GM21390 (cell line): ENCODE results near the gene PPIP5K2.
A peak's percentile ranks its signal among the peaks of the same experiment; 100 is the strongest.

Experiments used
- ATAC-seq: cut with Tn5 transposase; IDR thresholded peaks from one replicate; pipeline ENCODE4 v1.9.1; 2021; ENCODE audit not compliant: unreplicated experiment

The PPIP5K2 gene

DNA sequence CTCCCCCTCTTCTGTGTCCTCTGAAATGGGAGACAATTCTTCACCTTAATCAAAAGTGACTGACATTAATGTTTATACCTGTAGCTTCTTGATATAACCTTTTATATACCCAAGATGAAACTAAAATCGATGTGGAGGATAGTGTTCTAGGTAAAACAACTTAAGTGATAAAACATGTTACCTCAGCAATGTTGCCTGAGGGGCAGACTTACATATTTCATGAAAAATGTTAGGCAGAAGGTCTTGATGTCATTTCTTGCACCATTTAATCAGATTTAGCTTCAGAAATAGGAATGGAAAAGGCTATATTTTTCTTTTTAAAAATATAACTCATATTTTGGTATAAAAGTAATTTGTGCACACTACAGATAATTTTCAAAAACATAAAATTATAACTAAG, 115.8 kb downstream of the PPIP5K2 start:
- no peak for ATAC-seq

DNA sequence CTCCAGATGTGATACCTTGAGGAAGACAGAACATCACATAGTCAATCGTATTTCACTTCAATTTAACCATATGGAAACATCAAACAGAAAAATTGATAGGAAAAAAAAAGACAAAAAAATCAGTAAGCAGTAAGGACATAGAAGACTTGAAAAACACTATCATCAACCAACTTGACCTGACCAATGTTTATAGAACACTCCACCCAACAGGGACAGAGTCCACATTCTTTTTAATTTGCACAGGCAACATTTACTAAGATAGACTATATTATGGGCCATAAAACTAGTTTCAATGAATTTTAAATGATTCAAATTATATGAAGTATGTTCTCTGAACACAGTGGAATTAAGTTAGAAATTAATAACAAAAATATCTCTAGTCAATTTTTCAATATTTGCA, 117.7 kb downstream of the PPIP5K2 start:
- no peak for ATAC-seq

DNA sequence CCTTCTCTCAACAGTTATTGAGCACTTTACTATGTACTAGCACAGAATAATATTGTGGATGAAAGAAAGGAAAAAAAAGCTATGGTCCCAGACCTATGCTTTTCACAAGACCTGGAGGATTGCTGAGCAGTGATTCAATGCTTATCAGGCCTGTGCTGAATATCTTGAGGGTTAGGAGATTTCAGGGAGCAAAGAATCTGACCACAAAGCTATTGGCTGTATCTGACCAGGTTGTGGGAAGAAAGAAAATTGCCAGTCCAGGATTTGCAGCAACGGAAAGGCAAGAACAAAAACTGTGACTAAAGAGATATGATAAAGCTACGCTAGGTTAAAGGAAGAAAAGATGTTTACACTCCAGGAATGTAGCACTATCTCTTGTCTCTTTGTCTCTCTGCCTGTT, 123.6 kb downstream of the PPIP5K2 start:
- no peak for ATAC-seq

DNA sequence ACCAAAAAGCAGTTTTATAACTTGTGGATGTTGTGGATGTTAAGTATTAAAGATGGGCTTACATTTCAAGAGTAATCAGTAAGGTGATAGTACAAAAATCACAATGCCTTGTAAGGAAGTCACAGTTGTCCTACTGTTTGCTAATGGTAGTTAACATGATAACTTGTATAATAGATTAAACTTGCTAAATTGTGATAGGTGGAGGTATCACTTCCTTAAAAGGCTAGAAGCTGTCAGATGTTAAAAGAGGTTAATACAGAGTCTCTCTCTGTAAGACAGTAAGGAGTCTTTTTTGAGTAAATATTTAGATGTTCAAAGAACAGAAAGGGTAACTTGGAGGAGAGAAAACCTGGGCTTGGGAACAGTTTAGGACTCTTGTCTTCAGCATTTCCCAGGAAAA, 124.3 kb downstream of the PPIP5K2 start:
- no peak for ATAC-seq

DNA sequence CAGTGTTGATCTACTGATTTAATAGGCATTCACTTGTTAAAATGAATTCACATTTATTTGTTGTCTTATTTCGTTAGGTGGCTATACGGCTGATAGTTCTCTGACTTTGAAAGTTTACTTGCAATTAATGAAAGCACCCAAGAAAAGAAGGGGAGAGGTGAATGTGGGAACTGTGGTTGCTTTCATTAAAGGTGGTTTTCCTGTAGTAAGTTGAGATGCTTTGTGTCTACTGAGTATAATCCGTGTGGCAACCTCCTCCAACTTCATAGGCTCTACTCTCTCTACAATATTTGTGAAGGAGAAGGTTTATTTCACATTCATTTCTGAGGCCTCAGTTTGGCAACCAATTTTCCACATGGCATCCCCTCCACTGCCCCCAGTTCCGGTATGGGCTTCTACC, 125.7 kb downstream of the PPIP5K2 start:
- no peak for ATAC-seq

DNA sequence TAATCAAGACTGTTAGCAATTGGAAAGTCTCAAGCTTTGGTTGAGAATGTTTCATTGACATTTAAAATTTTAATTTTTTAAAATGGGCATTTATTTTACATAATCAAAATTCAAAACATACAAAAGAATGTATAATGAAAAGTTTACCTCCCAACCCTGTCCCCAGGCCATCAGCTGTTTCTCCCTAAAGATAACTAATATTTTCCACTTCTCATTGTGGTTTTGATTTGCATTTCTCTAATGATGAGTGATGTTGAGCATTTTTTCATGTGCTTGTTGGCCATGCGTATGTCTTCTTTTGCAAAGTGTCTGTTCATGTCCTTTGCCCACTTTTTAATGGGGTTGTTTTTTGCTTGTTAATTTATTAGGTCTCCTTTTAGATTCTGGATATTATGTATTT, 127.0 kb downstream of the PPIP5K2 start:
- no peak for ATAC-seq

DNA sequence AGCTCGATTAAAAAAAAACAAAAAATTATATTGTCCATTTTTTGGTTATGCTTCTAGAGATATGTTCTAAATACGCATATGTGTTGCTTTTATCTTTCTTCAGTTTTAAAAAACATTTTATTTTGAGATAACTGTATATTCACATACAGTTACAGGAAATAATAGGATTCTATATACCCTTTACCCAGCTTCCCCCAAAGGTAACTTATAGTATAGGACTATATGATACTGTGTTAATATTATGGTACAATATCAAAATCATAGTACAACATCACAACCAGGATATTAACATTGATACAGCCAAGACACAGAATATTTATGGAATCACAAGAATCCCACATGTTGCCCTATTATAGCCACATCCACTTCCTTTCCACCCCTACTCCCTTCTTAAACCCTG, 129.0 kb downstream of the PPIP5K2 start:
- no peak for ATAC-seq

DNA sequence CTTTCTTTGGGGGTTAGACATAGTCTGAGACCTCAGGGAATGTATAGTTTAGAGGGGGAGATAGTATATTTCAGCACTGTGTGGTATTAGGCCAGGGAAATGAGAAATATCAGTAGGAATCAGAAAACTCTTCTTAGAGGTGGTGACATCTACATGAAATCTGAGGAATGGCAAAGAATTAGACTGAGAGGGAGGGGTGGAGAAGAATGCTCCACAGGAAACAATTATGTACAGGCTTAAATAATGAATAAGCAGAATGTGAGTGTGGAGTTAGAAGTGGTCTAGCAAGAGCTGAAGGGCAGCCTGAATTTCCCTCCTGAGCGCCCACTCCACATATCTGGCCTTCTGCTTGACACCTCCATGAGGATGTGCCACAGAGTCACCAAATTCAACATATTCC, 134.8 kb downstream of the PPIP5K2 start:
- no peak for ATAC-seq

DNA sequence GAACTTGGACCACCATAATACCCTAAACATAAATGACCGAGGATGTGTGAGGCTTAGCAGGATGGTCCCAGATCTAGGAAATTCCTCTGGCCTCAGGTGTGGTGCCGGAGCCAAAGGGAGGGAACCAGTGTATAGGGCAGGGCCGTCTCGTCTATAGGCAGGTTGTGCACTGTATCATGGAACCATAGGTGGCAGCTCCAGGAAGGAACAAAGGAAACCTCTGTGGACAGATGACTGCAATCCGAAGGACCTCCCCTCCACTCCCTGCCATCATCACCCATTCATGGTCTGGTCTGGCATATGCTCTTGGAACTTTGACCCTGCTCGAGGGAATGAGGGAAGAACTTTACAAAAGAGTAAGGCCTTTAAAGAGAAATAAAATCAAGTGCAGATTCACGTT, 135.6 kb downstream of the PPIP5K2 start:
- no peak for ATAC-seq

DNA sequence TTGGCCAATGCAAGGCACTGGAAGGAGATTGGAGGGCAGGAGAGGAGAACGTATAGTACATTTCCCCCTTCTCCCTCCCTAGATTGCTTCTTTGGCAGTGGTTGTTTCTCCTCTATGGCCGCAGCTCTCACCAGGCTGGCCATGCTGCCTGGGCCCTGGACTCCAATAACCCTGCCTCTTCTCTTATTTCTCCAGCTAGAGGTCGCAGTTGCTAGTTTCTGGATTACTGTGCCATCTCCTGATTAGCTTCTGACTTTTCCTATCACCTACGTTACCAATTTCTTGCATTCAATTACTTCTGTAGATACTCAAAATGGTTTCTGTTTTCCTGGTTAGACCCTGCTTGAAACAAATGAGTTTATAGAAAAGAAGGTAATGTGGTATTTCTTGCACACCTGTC, 136.1 kb downstream of the PPIP5K2 start:
- ATAC-seq, result no peak

DNA sequence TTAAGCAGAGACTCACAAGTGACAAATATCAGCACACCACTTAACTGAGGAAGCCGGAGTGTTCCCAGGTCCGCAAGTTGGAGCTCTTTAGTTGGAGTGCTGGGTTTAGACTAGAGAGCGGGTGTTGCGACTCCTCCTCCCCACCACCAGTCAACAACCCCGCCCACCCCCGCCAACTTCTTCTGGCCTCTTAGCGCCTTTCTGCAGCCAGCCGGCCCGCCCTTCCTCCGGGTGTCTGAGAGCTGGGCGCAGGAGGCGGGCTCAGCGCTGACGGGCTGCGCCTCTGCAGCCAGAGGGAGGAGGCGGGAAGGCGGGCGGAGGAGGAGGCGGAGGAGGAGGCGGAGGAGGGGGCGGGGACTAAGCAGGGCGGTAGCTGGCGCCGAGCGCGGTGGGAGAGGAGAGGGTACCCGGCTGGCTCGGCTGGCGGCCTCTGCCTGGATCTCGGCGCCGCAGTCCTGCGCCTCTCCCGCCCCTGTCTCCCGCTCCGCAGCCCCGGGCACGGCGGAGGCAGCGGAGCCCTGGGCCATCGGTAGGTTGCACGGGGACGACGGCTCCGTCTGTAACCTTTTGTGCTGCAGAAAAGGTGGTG, 138.4 kb downstream of the PPIP5K2 start, which contains the start of gene MACIR:
Gene MACIR (plus strand): TSS at position 396 of the 589 bp plus-strand sequence. CDS start 17,157 bp downstream, outside the sequence.
- ATAC-seq, result peak; percentile 80

DNA sequence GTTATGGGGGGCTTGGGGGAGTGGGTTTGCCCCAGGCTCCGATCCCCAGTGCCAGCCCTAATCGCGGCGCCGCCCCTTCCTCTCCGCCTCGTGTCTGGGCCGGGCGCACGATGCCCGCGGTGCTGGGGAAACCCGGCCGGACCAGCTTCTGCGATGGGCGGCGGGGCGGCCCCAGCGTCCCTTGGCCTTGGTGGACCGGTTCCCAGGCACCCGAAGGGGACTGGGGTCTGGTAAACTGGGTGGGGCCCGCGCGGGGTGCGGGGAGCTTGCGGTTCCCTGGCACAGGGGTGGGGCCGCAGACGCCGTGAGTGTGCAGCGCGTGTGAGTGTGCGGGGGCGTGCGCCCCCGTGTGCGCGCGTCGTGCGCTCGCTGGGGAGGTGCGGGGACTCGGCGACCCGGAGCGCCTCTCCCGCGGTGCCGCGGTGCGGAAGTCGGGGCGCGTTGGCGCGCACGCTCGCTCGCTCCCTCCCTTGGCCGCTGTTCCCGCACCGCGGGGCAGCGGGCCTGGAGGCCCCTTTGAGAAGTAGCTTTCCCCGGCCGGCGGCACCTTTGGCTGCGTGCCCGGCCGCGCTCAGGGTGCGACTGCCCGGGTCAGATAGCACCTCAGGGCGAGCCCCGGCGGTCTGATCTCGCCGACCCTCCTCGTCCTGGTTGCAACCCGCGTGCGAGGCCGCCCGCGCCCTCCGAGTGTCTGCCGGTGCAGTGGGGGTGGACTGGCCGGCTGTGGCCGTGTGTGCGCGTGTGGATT, 139.0 kb downstream of the PPIP5K2 start:
- ATAC-seq, result peak; percentile 34

DNA sequence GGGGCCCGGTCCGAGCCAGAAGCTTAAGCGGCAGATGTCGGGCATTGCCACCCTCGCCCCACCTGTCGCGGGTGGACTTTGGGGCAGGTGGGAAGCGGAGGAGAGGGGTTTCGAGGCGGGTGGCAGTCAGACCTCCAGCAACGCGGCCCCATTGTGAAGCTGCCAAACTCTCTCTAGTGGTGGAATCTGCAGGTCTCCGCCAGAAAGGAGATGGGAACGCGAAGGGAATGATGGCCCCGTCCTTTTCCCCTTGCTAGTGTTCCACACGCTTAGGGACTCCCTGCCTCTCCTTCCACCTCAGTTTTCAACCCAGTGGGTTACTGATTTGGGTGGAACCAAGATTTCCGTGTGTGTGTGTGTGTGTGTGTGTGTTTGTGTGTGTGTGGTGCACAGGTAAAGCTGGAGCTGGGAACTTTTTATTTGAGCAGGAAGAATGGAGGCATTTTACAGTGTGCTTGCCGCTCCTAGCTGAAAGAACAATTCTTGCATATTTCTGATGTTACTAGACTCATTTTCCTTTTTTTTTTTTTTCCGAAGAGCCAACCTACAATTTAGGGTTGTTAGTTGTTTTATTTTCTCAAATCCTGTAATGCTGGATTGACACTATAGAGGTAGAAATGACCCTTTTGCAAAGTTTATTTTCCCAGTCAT, 139.7 kb downstream of the PPIP5K2 start:
- no peak for ATAC-seq

DNA sequence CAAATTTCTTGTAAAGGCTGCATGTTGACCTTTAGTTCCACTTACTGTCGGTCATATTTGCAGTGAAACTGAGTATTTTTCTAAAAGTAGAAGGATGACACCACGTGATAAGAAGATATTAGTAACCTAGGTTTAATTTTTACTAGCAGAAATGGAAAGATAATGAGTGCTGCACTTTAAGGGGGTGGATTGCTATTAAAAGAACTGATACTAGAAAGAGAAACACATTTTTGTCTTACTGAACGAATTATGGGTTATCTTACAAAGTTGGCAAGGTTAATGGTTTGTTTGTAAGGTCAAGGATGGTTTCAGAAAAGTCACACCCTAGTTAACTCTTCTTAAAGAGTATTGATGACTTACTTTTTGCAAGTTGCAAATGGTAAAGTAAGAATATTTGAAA, 140.8 kb downstream of the PPIP5K2 start:
- ATAC-seq, result peak; percentile 26
